ENCODE data around the gene GPR4. TPM values are rescaled to one million over a fixed set of nuclear protein-coding genes. Genes with fewer than 3 reads are reported as not detected.

GPR4 gene
- polyA plus RNA-seq, 1 of the 3 experiments (the other 2 are of a cell fraction), result 0.69 TPM

GRCh38 chr19:45592366-45592765, 9.6 kb downstream of the GPR4 start:
- Histone ChIP-seq H2AFZ (ENCODE audit: low read depth) (no peak overlapping the region), H3K9me3 (no peaks in the 10 kb centered on the region), H3K79me2 (ENCODE audit: insufficient read depth) (no peaks in the 10 kb centered on the region), H3F3A (replicated peaks; ENCODE audit: insufficient read depth) (no peaks in the 10 kb centered on the region), H3K4me2 (no peak overlapping the region), H3K36me3 (replicated peaks in 1 of 2; ENCODE audit: control insufficient read depth in 1 of 2, insufficient read depth in 2 of 2, low read length in 1 of 2) (no peaks in the 10 kb centered on the region), H3K4me3 (ENCODE audit: low read depth in 2 of 2, low read length in 1 of 2) (no peak overlapping the region), H3K4me1 (ENCODE audit: control insufficient read depth in 1 of 2, insufficient read depth in 2 of 2, low read depth in 1 of 2, low read length in 1 of 2) (no peaks in the 10 kb centered on the region), H4K20me1 (ENCODE audit: insufficient read depth) (no peaks in the 10 kb centered on the region), H3K27me3 (ENCODE audit: insufficient read depth) (no peaks in the 10 kb centered on the region), H3K27ac (ENCODE audit: low read depth in 2 of 2, low read length in 1 of 2) (no peak overlapping the region), H3K9ac (no peak overlapping the region), H3K9me2 (no peaks in the 10 kb centered on the region)
- POLR2A ChIA-PET, result no interaction called here
- no peak for DNase-seq
- 14% methylated on average over 4 of the region's 4 CpGs for WGBS (ENCODE audit: low lambda C conversion rate)
- CTCF ChIA-PET, result interaction anchor here (1.6 kb wide), 1 partner anchor 34 kb away, joined by 3 read pairs; no protein-coding TSS in a partner anchor
- TF ChIP-seq USF2 (IDR thresholded peaks at IDR 0.05; ENCODE audit: borderline replicate concordance, low read depth, low read length) (no peak), ZBTB33 (IDR thresholded peaks at IDR 0.05; ENCODE audit: borderline replicate concordance, low read depth) (no peak), PBX3 (IDR thresholded peaks at IDR 0.05) (no peak), YY1 (IDR thresholded peaks at IDR 0.05; ENCODE audit: low read depth) (no peak), CHD2 (IDR thresholded peaks at IDR 0.05; ENCODE audit: low read length, partially characterized antibody) (no peak)

- H3F3A ChIP-seq (replicated peaks; ENCODE audit: insufficient read depth), result no peaks in the 10 kb centered on the region
- no peak overlapping the region for H2AFZ ChIP-seq (ENCODE audit: low read depth)
- POLR2A ChIA-PET, result no interaction called here
- H3K9me3 ChIP-seq, result no peaks in the 10 kb centered on the region
- no peak for TF ChIP-seq NFIC (IDR thresholded peaks at IDR 0.05; ENCODE audit: borderline replicate concordance)
- TF ChIP-seq FOSL2 (IDR thresholded peaks at IDR 0.05; ENCODE audit: borderline replicate concordance, low read depth), result no peak
- TF ChIP-seq USF1 (IDR thresholded peaks at IDR 0.05; ENCODE audit: borderline replicate concordance, low read depth), result no peak
- TF ChIP-seq GATA2 (CRISPR knock-in tag; IDR thresholded peaks at IDR 0.05), result no peak
- TF ChIP-seq PBX3 (IDR thresholded peaks at IDR 0.05), result no peak
- TF ChIP-seq EZH2phosphoT487 (IDR thresholded peaks at IDR 0.05; ENCODE audit: borderline replicate concordance, low read depth), result no peak
- TF ChIP-seq GABPA (IDR thresholded peaks at IDR 0.05; ENCODE audit: low read depth), result no peak
- TF ChIP-seq TEAD4 (IDR thresholded peaks at IDR 0.05; ENCODE audit: borderline replicate concordance, insufficient read depth), result no peak
- no peak for TF ChIP-seq MAX (IDR thresholded peaks at IDR 0.05; ENCODE audit: low read depth)
- no peak for TF ChIP-seq ELF1 (IDR thresholded peaks at IDR 0.05)
- TF ChIP-seq TAF1 (IDR thresholded peaks at IDR 0.05; ENCODE audit: borderline replicate concordance, low read depth, low read length), result no peak
- no peak for TF ChIP-seq IRF3 (IDR thresholded peaks at IDR 0.05; ENCODE audit: low read depth, low read length)
- no peak for TF ChIP-seq FOXM1 (IDR thresholded peaks at IDR 0.05; ENCODE audit: low read depth)
- TF ChIP-seq RCOR1 (IDR thresholded peaks at IDR 0.05; ENCODE audit: low read length), result no peak
- no peak for TF ChIP-seq RAD21 (IDR thresholded peaks at IDR 0.05; ENCODE audit: low read length)
- no peaks in the 10 kb centered on the region for H3K36me3 ChIP-seq (replicated peaks in 1 of 2; ENCODE audit: control insufficient read depth in 1 of 2, insufficient read depth in 2 of 2, low read length in 1 of 2)
- H3K27me3 ChIP-seq (ENCODE audit: insufficient read depth), result no peaks in the 10 kb centered on the region
- no peak for DNase-seq
- no peak overlapping the region for H3K4me3 ChIP-seq (ENCODE audit: low read depth in 2 of 2, low read length in 1 of 2)
- CTCF ChIA-PET, result interaction anchor here (0.9 to 2.3 kb wide), 10 partner anchors 13 to 106 kb away, joined by 3 to 12 read pairs (median 4); partner anchors contain the start of gene QPCTL
- no peak overlapping the region for H3K9ac ChIP-seq
- WGBS (ENCODE audit: low lambda C conversion rate), result 93% methylated on average over 21 of the region's 21 CpGs
- H3K27ac ChIP-seq (ENCODE audit: low read depth in 2 of 2, low read length in 1 of 2), result no peak overlapping the region
- no peaks in the 10 kb centered on the region for H4K20me1 ChIP-seq (ENCODE audit: insufficient read depth)
- no peaks in the 10 kb centered on the region for H3K79me2 ChIP-seq (ENCODE audit: insufficient read depth)
- no peaks in the 10 kb centered on the region for H3K9me2 ChIP-seq
- no peaks in the 10 kb centered on the region for H3K4me1 ChIP-seq (ENCODE audit: control insufficient read depth in 1 of 2, insufficient read depth in 2 of 2, low read depth in 1 of 2, low read length in 1 of 2)
- no peak overlapping the region for H3K4me2 ChIP-seq
Observed at GRCh38 chr19:45591638-45592005, 10.4 kb downstream of the GPR4 start.
